GM18507 (cell line): ENCODE results near the gene CORO1A.
A peak's percentile ranks its signal among the peaks of the same experiment; 100 is the strongest.
"Not testable (repeated sequence)": the region's sequence is repeated elsewhere in the genome, so short reads cannot be mapped to it uniquely, and the experiment has no call there.

Experiments used
- DNase-seq: peaks from one replicate; pipeline ENCODE4 v3.0.0; 2011; ENCODE audit warnings: low read depth; ENCODE audit not compliant: insufficient read length; ENCODE audit errors: extremely low spot score
- FAIRE-seq: peaks from 2 replicates; lab custom pipeline; 2011; peaks lifted over from hg19 to GRCh38; lab: Jason Lieb, UNC

CORO1A gene

DNA sequence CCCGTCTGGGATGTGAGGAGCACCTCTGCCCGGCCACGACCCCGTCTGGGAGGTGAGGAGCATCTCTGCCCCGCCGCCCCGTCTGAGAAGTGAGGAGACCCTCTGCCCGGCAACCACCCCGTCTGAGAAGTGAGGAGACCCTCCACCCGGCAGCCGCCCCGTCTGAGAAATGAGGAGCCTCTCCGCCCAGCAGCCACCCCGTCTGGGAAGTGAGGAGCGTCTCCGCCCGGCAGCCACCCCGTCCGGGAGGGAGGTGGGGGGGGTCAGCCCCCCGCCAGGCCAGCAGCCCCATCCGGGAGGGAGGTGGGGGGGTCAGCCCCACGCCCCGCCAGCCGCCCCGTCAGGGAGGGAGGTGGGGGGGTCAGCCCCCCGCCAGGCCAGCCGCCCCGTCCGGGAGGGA lies 14.7 kb upstream of the CORO1A start:
- FAIRE-seq, DNase-seq: not testable (repeated sequence)

DNA sequence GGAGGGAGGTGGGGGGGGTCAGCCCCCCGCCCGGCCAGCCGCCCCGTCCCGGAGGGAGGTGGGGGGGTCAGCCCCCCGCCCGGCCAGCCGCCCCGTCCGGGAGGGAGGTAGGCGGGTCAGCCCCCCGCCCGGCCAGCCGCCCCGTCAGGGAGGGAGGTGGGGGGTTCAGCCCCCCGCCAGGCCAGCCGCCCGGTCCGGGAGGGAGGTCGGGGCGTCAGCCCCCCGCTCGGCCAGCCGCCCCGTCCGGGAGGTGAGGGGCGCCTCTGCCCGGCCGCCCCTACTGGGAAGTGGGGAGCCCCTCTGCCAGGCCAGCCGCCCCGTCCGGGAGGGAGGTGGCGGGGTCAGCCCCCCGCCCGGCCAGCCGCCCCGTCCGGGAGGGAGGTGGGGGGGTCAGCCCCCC lies 14.0 kb upstream of the CORO1A start:
- DNase-seq, FAIRE-seq: not testable (repeated sequence)

DNA sequence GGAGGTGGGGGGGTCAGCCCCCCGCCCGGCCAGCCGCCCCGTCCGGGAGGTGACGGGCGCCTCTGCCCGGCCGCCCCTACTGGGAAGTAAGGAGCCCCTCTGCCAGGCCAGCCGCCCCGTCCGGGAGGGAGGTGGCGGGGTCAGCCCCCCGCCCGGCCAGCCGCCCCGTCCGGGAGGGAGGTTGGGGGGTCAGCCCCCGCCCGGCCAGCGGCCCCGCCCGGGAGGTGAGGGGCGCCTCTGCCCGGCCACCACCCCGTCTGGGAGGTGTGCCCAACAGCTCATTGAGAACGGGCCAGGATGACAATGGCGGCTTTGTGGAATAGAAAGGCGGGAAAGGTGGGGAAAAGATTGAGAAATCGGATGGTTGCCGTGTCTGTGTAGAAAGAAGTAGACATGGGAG lies 13.3 kb upstream of the CORO1A start:
- not testable (repeated sequence) for FAIRE-seq, DNase-seq

DNA sequence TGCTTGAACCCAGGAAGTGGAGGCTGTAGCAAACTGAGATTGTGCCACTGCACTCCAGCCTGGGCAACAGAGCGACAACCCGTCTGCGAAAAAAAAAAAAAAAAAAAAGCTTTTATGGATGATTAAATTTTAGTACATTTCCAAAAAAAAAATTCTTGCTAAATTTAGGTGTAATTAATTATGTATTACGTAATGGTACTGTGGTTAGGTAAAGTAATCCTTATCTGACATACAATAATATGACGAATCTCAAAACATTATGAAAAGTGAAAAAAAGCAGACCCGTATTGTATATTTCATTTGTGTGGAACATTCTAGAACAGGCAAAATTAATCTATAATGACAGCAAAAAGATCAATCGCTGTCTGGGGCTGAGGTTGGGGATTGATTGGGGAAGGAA lies 10.3 kb upstream of the CORO1A start:
- FAIRE-seq (no peak), DNase-seq (no peak)

DNA sequence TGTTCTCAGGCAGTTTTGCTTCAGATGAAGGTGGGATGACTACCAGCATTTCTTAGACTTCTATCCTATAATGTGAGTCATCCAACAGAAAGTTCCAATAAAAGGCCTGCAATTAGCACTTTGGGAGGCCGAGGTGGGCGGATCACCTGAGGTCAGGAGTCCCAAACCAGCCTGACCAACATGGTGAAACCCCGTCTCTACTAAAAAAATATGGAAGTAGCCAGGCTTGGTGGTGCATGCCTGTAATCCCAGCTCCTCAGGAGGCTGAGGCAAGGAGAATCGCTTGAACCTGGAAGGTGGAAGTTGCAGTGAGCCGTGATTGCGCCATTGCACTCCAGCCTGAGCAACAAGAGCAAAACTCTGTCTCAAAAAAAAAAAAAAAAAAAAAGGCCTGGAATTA lies 6.5 kb upstream of the CORO1A start:
- not testable (repeated sequence) for DNase-seq, FAIRE-seq

DNA sequence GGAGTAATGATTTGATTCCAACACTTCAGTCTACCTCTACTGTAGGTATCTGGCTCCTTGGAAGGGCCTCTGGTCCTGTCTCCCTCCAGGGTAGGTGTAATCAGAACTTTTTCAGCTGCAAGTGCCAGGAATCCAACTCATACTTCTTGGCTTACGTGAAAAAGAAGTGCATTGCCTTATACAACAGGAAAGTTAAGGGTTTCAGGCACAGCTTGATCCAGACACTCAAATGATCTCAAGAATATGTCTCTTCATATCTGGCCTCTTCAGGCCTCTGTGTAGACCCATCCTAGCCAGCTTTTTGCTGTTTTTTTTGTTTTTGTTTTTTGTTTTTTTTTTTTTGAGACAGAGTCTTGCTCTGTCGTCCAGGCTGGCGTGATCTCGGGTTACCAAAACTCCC lies 4.2 kb upstream of the CORO1A start:
- no peak for DNase-seq

DNA sequence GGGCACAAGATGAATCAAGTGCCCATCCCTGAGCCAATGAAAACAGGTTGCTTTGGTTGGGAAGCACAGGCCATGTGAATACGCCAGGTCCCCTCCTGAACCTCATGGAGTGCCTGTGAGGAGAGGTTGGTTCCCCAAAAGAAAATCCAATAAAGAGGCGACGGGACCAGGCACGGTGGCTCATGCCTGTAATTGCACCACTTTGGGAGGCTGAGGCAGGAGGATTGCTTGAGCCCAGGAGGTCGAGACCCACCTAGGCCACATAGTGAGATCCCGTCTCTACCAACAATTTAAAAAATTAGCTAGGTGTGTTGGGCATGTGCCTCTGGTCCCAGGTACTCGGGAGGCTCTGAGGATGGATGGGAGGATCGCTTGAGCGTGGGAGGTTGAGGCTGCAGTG lies 3.5 kb upstream of the CORO1A start:
- DNase-seq (no peak), FAIRE-seq (no peak)

More for the DNA sequence above, 4.2 kb upstream of the CORO1A start:
- no peak for FAIRE-seq

DNA sequence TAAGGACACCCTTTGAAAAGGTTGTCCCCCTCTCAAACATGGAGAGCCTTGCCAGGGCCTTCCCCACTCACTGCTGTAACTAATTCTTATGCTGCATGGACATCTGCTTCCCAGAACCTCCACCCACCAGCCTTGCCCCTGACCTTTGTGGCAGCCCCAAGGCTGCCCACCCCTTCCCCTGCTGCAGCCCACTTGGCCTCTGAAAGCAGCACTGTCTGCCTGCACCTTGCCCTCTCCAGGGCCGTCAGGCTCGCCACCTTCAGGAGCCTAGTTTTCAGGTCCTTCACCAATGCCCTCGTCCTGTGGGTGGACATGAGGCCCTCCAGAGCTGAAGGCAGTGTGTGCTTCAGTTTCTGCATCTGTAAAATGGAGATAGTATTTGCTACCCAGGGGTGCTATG lies 2.7 kb upstream of the CORO1A start:
- no peak for DNase-seq
- FAIRE-seq: no peak

DNA sequence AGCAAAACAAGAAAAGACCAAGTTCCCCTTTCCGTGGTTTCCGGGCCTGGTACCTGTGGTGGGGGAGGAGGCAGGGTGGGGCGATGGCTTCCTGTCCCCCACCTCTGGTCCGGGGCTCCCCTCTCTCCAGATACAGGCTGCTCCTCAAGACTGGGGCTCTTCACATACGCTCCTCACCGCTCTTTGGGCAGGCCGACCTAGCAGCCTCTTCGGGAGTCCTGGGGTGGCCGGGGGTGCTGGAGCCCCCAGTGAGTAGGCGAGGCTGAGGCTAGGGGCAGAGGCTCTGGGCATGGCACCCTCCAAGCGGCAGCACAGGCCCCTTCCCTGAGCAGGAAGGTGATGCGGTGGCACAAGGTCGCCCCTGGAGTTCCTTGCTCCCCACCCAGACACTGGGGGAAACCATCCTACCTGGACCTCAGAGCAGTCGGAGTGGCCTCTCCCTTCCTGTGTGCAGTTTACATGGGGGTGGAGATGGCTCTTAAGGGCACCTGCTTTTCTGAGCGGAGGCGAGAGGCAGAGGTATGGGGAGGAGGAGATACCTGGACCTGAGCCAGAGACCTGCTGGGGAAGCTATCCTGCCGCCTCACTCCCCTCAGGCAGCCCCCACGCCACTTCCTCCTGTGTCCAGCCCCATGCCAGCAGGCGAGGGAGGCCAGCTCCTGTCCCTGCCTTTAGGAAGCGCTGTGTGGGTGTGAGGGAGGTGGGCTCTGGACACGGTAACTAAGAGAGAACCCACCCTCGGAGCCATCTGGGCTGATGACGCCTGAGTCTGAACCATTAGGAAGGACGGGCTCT lies 891 bp downstream of the CORO1A start:
- DNase-seq (peak; percentile 60), FAIRE-seq (peak; percentile 96)

DNA sequence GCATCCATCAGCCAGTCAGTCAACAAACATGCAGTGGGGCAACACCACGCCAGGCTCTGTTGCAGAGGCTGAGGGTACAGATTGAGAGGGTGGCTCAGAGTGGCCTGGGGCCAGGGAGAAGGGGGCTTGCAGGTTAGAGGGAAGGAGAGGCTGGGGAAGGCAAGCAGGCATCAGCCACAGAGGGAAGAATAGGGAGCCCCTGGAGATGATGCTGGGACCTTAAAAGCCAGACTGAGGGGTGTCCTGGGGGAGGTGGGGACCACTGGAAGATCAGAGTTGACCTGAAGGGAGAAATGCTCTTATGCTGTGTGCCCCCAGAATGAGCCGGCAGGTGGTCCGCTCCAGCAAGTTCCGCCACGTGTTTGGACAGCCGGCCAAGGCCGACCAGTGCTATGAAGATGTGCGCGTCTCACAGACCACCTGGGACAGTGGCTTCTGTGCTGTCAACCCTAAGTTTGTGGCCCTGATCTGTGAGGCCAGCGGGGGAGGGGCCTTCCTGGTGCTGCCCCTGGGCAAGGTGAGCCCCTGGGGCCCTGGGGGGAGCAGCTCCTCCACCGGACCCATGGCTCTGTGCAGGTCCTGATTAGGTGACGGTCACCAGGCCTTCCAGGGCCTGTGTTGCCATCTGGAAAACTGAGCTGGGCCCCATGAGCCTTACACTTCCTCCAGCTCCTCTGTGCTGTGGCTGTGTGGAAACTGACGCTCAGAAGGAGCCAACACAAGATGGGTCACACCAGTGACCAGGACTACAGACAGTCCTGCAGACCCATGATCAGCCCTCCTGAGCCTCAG lies 1.7 kb downstream of the CORO1A start:
- FAIRE-seq (no peak), DNase-seq (no peak)

DNA sequence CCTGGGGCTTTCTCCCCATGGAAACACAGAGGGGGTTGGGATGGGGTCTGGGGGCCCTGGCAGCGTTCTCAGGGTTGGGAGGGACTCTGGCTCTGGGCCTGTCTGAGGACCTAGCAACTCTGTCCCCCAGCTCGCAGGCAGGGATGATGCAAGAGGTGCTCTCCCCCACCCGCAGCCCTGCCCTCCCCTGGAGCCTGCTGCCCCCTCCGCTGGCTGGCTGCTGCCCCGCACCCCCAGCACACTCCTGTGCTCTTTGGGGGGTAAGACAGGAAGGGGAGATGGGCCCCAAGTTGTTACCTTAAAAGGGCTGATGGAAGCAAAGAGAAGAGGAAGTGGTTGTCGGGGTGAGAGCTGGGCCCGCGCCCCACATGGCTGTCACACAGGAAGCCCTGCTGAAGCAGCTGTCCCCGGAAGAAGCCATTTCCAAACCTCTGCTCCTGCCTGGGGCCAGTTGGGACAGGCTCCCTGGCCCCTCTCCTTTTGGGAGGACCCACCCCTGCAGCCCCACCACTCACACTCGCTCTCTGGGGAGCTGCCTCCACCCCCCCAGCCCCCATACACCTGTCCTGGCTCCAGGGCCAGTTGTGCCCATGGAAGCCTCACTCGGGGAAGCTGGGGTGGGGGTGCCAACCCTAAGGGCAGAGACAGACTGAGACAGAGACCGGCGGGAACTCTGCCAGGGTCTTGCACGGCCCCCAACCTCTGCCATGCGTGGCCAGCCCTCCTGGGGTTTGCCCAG lies 2.5 kb downstream of the CORO1A start:
- DNase-seq: peak; percentile 69
- FAIRE-seq: peak; percentile 96

DNA sequence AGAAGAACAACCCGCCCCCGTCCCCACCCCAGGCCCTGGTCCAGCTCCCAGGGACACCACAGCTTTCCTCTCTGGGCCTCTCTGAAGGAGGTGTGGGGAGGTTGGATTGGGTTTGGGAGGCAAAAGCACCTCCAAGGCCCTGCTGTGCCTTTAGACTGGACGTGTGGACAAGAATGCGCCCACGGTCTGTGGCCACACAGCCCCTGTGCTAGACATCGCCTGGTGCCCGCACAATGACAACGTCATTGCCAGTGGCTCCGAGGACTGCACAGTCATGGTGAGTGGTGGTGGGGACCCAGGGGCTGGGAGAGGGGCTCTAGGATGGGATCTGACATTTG lies 3.0 kb downstream of the CORO1A start:
- FAIRE-seq (no peak), DNase-seq (no peak)

DNA sequence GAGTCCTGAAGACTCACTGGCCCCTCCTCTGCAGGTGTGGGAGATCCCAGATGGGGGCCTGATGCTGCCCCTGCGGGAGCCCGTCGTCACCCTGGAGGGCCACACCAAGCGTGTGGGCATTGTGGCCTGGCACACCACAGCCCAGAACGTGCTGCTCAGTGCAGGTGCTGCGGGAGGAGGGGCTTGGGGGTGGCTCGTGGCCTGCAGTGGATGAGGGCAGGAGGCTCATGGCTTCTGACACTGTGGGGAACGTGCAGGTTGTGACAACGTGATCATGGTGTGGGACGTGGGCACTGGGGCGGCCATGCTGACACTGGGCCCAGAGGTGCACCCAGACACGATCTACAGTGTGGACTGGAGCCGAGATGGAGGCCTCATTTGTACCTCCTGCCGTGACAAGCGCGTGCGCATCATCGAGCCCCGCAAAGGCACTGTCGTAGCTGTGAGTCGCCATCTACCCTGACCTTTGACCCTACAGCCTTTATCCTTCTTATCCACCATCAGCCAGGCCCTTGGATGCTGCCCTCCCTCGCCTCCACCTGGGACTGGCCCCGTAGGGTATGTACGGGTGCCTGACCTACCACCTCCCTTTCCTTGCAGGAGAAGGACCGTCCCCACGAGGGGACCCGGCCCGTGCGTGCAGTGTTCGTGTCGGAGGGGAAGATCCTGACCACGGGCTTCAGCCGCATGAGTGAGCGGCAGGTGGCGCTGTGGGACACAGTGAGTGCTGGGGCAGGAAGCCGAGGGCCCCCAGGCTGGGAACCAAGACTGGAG lies 3.6 kb downstream of the CORO1A start:
- FAIRE-seq: peak; percentile 56
- DNase-seq: no peak

DNA sequence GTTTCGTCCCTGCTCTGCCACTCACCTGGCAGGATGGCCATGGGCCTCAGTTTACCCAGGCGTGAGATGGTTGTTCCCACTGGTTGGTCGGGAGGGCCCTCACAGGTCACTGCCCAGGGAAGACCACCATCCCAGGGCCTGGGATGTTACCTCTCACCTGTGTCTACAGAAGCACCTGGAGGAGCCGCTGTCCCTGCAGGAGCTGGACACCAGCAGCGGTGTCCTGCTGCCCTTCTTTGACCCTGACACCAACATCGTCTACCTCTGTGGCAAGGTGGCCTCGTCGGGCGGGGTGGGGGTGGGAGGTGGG lies 4.1 kb downstream of the CORO1A start:
- FAIRE-seq (no peak), DNase-seq (no peak)

DNA sequence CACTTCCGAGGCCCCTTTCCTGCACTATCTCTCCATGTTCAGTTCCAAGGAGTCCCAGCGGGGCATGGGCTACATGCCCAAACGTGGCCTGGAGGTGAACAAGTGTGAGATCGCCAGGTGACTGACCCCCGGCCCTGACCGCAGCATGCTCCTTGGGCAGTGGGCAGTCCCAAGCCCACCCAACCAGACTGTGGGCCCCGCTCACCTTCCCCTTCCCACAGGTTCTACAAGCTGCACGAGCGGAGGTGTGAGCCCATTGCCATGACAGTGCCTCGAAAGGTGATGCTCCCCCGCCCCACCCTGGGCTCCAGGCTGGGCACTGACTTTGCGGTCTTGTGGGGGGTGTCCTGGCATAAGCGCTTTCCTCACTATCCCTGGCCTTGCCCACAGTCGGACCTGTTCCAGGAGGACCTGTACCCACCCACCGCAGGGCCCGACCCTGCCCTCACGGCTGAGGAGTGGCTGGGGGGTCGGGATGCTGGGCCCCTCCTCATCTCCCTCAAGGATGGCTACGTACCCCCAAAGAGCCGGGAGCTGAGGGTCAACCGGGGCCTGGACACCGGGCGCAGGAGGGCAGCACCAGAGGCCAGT lies 4.7 kb downstream of the CORO1A start:
- DNase-seq (no peak), FAIRE-seq (no peak)

DNA sequence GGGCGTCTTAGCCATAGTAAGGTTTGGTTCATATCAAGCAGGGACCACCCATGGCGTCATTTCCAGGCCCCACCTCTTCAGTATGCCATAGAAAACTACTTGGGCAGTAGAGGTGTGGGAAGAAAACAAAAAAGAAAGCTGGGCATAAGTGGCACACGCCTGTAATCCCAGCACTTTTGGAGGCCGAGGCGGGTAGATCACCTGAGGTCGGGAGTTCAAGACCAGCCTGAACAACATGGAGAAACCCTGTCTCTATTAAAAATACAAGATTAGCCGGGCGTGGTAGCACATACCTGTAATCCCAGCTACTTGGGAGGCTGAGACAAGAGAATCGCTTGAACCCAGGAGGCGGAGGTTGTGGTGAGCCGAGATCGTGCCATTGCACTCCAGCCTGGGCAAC lies 7.8 kb downstream of the CORO1A start:
- not testable (repeated sequence) for DNase-seq, FAIRE-seq

DNA sequence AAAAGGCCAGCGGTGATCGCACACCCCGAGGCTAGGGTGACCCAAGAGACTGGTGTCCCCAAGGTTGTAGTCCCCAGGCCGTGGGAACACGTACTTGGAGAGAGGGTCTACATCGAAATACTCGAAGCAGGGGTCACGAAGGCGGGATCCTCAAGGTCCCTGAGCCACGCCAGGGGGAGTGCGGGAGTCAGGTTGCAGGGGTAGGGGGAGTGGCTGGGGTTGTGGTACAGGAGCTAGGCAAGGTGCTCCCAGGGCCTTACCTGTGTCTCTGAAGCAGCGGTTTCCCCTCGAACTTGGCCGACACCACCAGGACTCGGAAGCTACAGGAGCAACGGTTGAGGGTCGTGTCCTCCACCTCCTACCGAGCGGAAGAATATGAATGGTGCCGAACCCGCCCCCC lies 9.7 kb downstream of the CORO1A start:
- FAIRE-seq: not testable (repeated sequence)

DNA sequence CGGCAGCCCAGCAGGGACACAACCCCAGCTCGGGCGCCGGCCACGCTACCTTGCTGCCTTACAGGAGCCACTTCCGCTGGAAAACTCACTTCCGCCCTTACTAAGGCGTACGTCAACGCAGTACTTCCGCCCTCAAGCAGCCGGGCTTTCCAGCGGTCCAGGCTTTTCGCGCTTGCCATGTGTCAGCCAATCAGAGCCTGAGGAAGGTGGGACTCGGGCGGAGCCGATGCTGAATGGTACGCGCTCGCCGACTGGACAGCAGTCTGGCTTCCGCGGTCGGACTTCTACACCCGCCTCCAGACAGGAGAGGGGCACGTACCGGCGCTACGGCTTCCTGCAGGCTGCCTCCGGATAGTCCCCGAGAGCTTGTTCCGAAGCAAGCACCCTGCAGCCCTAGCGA lies 10.2 kb downstream of the CORO1A start, which contains the start of the genes BOLA2B and SLX1A:
Gene BOLA2B, minus strand, starts transcription at position 52 of the 400 bp plus-strand sequence. CDS start 71 bp downstream, outside the sequence.
Gene SLX1A, plus strand, starts transcription at position 261 of the 400 bp plus-strand sequence. CDS start 210 bp downstream, outside the sequence.
- DNase-seq: not testable (repeated sequence)
- peak; percentile 99 for FAIRE-seq

More for the DNA sequence above, 9.7 kb downstream of the CORO1A start:
- DNase-seq: not testable (repeated sequence)
